ENCODE measurements around the gene SNX9. TPM values are rescaled to one million over a fixed set of nuclear protein-coding genes. Genes with fewer than 3 reads are reported as not detected.
A peak's percentile ranks its signal among the peaks of the same experiment; 100 is the strongest.

SNX9 gene
- total RNA-seq, 1 donor from 2014 or later: 36.0 TPM

DNA sequence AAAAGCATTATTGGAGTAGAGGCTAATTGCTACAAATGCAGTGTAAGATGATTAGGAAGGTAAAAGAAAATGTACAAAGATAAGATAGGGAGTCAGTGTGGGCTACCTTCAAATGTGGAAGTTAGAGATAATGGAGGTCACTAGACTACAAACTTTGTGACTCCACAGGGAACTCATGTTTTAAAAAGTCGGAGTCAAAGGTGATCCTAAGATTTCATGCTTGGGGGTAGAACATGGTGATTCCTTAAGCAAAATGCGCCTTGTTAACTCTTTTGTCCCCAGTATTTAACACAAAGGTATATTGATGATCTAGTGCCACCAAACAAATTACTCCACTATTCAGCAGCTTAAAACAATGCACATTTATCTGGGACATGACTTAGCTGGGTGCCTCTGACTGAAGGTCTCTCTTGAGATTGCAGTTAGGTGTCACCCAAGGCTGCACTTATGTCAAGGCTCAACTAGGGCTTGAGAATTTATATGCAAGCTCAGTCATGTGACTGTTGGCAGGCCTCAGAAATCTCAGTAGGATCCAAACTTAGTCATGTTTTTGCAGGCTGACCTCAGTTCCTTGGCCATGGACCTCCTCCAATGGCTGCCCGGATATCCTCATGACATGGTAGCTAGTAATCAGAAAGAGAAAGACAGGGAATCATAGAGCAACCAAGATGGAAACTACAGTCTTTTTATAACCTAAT, 11.4 kb upstream of the SNX9 start:
- no peak overlapping the region for H3K4me2 ChIP-seq (ENCODE audit: low read length)
- Mint-ChIP-seq H3K9me3 (ENCODE audit: unreplicated experiment) (no peaks in the 10 kb centered on the region), H3K4me3 (ENCODE audit: unreplicated experiment) (no peak overlapping the region), H3K4me1 (ENCODE audit: low read depth, unreplicated experiment) (peaks cover 20% of the 10 kb centered on the region), H3K27me3 (ENCODE audit: low read depth, unreplicated experiment) (no peaks in the 10 kb centered on the region), H3K27ac (ENCODE audit: unreplicated experiment) (no peak overlapping the region), H3K36me3 (ENCODE audit: low read depth, unreplicated experiment) (no peaks in the 10 kb centered on the region)
- H4K20me1 ChIP-seq (ENCODE audit: insufficient read depth, low read length): no peaks in the 10 kb centered on the region
- H3K4me1 ChIP-seq (ENCODE audit: insufficient read depth, low read length): peaks cover 18% of the 10 kb centered on the region
- TF ChIP-seq, protein P1, sequence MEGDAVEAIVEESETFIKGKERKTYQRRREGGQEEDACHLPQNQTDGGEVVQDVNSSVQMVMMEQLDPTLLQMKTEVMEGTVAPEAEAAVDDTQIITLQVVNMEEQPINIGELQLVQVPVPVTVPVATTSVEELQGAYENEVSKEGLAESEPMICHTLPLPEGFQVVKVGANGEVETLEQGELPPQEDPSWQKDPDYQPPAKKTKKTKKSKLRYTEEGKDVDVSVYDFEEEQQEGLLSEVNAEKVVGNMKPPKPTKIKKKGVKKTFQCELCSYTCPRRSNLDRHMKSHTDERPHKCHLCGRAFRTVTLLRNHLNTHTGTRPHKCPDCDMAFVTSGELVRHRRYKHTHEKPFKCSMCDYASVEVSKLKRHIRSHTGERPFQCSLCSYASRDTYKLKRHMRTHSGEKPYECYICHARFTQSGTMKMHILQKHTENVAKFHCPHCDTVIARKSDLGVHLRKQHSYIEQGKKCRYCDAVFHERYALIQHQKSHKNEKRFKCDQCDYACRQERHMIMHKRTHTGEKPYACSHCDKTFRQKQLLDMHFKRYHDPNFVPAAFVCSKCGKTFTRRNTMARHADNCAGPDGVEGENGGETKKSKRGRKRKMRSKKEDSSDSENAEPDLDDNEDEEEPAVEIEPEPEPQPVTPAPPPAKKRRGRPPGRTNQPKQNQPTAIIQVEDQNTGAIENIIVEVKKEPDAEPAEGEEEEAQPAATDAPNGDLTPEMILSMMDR (IDR thresholded peaks at IDR 0.05; ENCODE audit: insufficient read depth, low read depth, low read length): no peak
- TF ChIP-seq EZH2 (IDR thresholded peaks at IDR 0.05; ENCODE audit: insufficient read depth, low read length): no peak
- no peak overlapping the region for H3K27ac ChIP-seq (ENCODE audit: low read depth, low read length)
- DNase-seq (ENCODE audit: low read depth): peak; percentile 22
- H3K9me3 ChIP-seq (ENCODE audit: insufficient read depth, low read depth, low read length): peaks cover 5% of the 10 kb centered on the region
- H3K27me3 ChIP-seq (ENCODE audit: insufficient read depth, low read length): no peaks in the 10 kb centered on the region
- H3K36me3 ChIP-seq (ENCODE audit: insufficient read depth, low read length): no peaks in the 10 kb centered on the region
- no peak for FAIRE-seq
- H3K4me3 ChIP-seq (ENCODE audit: insufficient read depth, low read depth, low read length): no peak overlapping the region
- H3K9ac ChIP-seq (ENCODE audit: low read length): no peak overlapping the region
- H3K79me2 ChIP-seq (ENCODE audit: insufficient read depth, low read length): no peaks in the 10 kb centered on the region
- no peak overlapping the region for H2AFZ ChIP-seq (ENCODE audit: low read depth, low read length)

DNA sequence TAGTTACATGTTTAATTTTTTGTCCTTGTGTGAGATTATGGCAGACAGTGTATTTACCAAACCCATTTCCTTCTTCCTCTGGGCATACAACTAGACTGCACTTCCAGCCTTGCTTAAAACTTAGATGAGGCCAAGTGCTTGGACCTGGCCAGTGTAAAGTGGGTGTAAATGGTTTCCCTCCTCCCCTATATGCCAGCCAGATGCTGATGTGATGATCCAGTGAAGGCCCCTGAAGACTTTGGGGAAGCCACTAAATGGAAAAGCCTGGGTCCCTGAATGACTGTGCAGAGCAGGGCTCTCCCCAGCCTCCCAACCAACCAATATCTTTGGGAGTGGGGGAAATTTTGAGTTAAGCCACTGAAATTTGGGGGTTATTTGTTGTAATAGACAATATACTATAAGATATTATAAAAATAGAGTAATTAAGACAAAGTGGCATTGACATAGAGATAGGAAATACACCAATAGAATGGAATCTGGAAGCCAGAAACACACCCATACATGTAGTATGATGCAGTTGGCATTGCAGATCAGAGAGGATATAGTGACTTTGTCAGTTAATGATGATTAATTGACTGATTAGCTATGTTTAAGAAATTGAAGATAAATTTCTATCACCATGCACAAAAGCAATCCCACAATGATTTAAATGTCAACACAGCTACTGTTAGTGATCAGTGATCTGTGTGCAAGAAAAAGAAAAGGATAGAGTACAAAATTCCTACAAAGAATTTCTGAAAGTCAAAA, 10.4 kb upstream of the SNX9 start:
- Mint-ChIP-seq H3K9me3 (ENCODE audit: unreplicated experiment) (no peaks in the 10 kb centered on the region), H3K4me3 (ENCODE audit: unreplicated experiment) (no peak overlapping the region), H3K27ac (ENCODE audit: unreplicated experiment) (no peak overlapping the region), H3K4me1 (ENCODE audit: low read depth, unreplicated experiment) (peaks cover 20% of the 10 kb centered on the region), H3K27me3 (ENCODE audit: low read depth, unreplicated experiment) (no peaks in the 10 kb centered on the region), H3K36me3 (ENCODE audit: low read depth, unreplicated experiment) (no peaks in the 10 kb centered on the region)
- Histone ChIP-seq H3K79me2 (ENCODE audit: insufficient read depth, low read length) (no peaks in the 10 kb centered on the region), H3K27ac (ENCODE audit: low read depth, low read length) (no peak overlapping the region), H4K20me1 (ENCODE audit: insufficient read depth, low read length) (no peaks in the 10 kb centered on the region), H3K27me3 (ENCODE audit: insufficient read depth, low read length) (no peaks in the 10 kb centered on the region), H3K4me3 (ENCODE audit: insufficient read depth, low read depth, low read length) (no peak overlapping the region), H3K4me1 (ENCODE audit: insufficient read depth, low read length) (peaks cover 18% of the 10 kb centered on the region), H3K9ac (ENCODE audit: low read length) (no peak overlapping the region), H3K4me2 (ENCODE audit: low read length) (peak overlapping the region; percentile 63), H3K36me3 (ENCODE audit: insufficient read depth, low read length) (no peaks in the 10 kb centered on the region), H3K9me3 (ENCODE audit: insufficient read depth, low read depth, low read length) (peaks cover 5% of the 10 kb centered on the region), H2AFZ (ENCODE audit: low read depth, low read length) (no peak overlapping the region)
- TF ChIP-seq, protein P1 (IDR thresholded peaks at IDR 0.05; ENCODE audit: insufficient read depth, low read depth, low read length): no peak
- no peak for TF ChIP-seq EZH2 (IDR thresholded peaks at IDR 0.05; ENCODE audit: insufficient read depth, low read length)
- DNase-seq (ENCODE audit: low read depth): no peak
- no peak for FAIRE-seq
